Stromal cell of bone marrow (primary cell): ENCODE results near the gene PDCD11.

ENCODE experiments used
- DNase-seq: peaks from one replicate; pipeline ENCODE4 v3.0.0-alpha.2; 2012; ENCODE audit warnings: low read depth

PDCD11 gene

GRCh38 chr10:103449208-103450144 is 53.0 kb downstream of the PDCD11 start:
- DNase-seq: no peak

- DNase-seq: no peak
Measured at GRCh38 chr10:103450201-103450695, 53.8 kb downstream of the PDCD11 start.

- DNase-seq: peak; percentile 52
Measured at GRCh38 chr10:103451091-103451813, 54.8 kb downstream of the PDCD11 start.

- no peak for DNase-seq
Measured at GRCh38 chr10:103451831-103452505, 55.5 kb downstream of the PDCD11 start, which contains the start of gene CALHM2. Gene CALHM2 (minus strand): TSS chr10:103452370. CDS start chr10:103449941, 2,429 bp downstream.

GRCh38 chr10:103452506-103453230 is 56.2 kb downstream of the PDCD11 start:
- no peak for DNase-seq

GRCh38 chr10:103454026-103454425 is 57.6 kb downstream of the PDCD11 start:
- no peak for DNase-seq

GRCh38 chr10:103455235-103455634 is 58.8 kb downstream of the PDCD11 start:
- DNase-seq: no peak

GRCh38 chr10:103456074-103456660 is 59.7 kb downstream of the PDCD11 start:
- DNase-seq: no peak

GRCh38 chr10:103457176-103457712 is 60.8 kb downstream of the PDCD11 start:
- no peak for DNase-seq

GRCh38 chr10:103457896-103458583 is 61.6 kb downstream of the PDCD11 start:
- DNase-seq: no peak

GRCh38 chr10:103458720-103459119 is 62.3 kb downstream of the PDCD11 start, which contains the start of gene CALHM1:
Gene CALHM1 (minus strand): TSS chr10:103458900. CDS start chr10:103458751, 149 bp downstream.
- no peak for DNase-seq

- DNase-seq: no peak
Measured at GRCh38 chr10:103459615-103460014, 63.2 kb downstream of the PDCD11 start.

GRCh38 chr10:103463499-103463898 is 67.1 kb downstream of the PDCD11 start:
- no peak for DNase-seq

- no peak for DNase-seq
Measured at GRCh38 chr10:103465411-103466179, 69.2 kb downstream of the PDCD11 start.

GRCh38 chr10:103466734-103467133 is 70.3 kb downstream of the PDCD11 start:
- no peak for DNase-seq

GRCh38 chr10:103467406-103467805 is 71.0 kb downstream of the PDCD11 start:
- no peak for DNase-seq

GRCh38 chr10:103469201-103469600 is 72.8 kb downstream of the PDCD11 start:
- no peak for DNase-seq

GRCh38 chr10:103470761-103471653 is 74.6 kb downstream of the PDCD11 start:
- no peak for DNase-seq
